ENCODE results near the gene DGLUCY.

DGLUCY gene

GRCh38 chr14:91075553-91075952 lies 38.3 kb upstream of the DGLUCY start:
- Histone ChIP-seq H3K9ac (no peak overlapping the region), H4K20me1 (ENCODE audit: insufficient read depth) (no peaks in the 10 kb centered on the region), H3K4me3 (IDR thresholded peaks at IDR 0.05; ENCODE audit: insufficient read depth, low read depth, low read length) (no peak overlapping the region), H3K79me2 (ENCODE audit: insufficient read depth, low read depth) (no peaks in the 10 kb centered on the region), H2AFZ (ENCODE audit: low read depth) (no peak overlapping the region), H3K4me2 (no peak overlapping the region), H3K36me3 (ENCODE audit: insufficient read depth) (no peaks in the 10 kb centered on the region), H3K27ac (no peak overlapping the region), H3K4me1 (ENCODE audit: low read depth, poor library complexity, severe bottlenecking) (peaks cover 22% of the 10 kb centered on the region), H3K27me3 (ENCODE audit: insufficient read depth, low read depth) (no peaks in the 10 kb centered on the region)
- TF ChIP-seq, protein P1, sequence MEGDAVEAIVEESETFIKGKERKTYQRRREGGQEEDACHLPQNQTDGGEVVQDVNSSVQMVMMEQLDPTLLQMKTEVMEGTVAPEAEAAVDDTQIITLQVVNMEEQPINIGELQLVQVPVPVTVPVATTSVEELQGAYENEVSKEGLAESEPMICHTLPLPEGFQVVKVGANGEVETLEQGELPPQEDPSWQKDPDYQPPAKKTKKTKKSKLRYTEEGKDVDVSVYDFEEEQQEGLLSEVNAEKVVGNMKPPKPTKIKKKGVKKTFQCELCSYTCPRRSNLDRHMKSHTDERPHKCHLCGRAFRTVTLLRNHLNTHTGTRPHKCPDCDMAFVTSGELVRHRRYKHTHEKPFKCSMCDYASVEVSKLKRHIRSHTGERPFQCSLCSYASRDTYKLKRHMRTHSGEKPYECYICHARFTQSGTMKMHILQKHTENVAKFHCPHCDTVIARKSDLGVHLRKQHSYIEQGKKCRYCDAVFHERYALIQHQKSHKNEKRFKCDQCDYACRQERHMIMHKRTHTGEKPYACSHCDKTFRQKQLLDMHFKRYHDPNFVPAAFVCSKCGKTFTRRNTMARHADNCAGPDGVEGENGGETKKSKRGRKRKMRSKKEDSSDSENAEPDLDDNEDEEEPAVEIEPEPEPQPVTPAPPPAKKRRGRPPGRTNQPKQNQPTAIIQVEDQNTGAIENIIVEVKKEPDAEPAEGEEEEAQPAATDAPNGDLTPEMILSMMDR (conservative IDR thresholded peaks at IDR 0.05; ENCODE audit: low read depth, low read length) = no peak

DNA sequence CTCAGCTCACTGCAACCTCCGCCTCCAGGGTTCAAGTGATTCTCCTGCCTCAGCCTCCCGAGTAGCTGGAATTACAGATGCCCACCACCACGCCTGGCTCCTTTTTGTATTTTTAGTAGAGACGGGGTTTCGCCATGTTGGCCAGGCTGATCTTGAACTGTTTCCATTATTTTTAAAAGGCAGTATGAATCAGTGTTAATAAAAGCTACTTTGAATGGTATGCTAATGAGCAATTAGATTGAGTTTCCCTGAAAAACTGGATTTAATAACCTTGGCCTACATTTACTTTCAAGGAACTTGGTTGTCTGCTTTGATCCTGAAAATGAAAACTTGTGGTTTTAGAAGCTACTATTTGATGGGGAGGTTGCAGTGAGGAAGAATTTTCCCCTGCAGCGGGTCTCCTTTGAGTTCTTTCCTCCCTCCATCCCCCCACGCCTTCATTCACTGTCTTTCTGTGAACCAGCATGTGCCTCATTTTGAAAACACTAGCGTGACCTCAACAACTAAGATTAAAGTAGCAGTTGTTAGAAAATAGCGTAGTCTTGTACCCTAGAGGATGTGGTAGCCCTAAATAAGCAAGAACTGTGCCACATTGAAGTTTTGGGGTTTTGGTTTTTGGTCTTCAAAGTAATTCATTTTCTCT lies 35.7 kb upstream of the DGLUCY start:
- peak overlapping the region; percentile 42; the same call in 1 of the 2 replicates for H2AFZ ChIP-seq (ENCODE audit: low read depth)

GRCh38 chr14:91080071-91080470 lies 33.8 kb upstream of the DGLUCY start:
- H3K4me3 ChIP-seq (IDR thresholded peaks at IDR 0.05; ENCODE audit: insufficient read depth, low read depth, low read length) = no peak overlapping the region
- TF ChIP-seq, protein P1 (conservative IDR thresholded peaks at IDR 0.05; ENCODE audit: low read depth, low read length) = no peak
- no peak overlapping the region for H3K27ac ChIP-seq
- H2AFZ ChIP-seq (ENCODE audit: low read depth) = no peak overlapping the region
- H3K36me3 ChIP-seq (ENCODE audit: insufficient read depth) = no peaks in the 10 kb centered on the region
- H3K27me3 ChIP-seq (ENCODE audit: insufficient read depth, low read depth) = no peaks in the 10 kb centered on the region
- H3K4me2 ChIP-seq = no peak overlapping the region
- H3K9ac ChIP-seq = no peak overlapping the region
- H3K79me2 ChIP-seq (ENCODE audit: insufficient read depth, low read depth) = no peaks in the 10 kb centered on the region
- peaks cover 22% of the 10 kb centered on the region for H3K4me1 ChIP-seq (ENCODE audit: low read depth, poor library complexity, severe bottlenecking)
- no peaks in the 10 kb centered on the region for H4K20me1 ChIP-seq (ENCODE audit: insufficient read depth)

More for the DNA sequence above, 35.7 kb upstream of the DGLUCY start:
- Histone ChIP-seq H3K27me3 (ENCODE audit: insufficient read depth, low read depth) (no peaks in the 10 kb centered on the region), H3K4me2 (peak overlapping the region; percentile 72), H3K4me1 (ENCODE audit: low read depth, poor library complexity, severe bottlenecking) (peaks cover 22% of the 10 kb centered on the region), H3K4me3 (IDR thresholded peaks at IDR 0.05; ENCODE audit: insufficient read depth, low read depth, low read length) (no peak overlapping the region), H3K9ac (peak overlapping the region; percentile 11; the same call in 1 of the 2 replicates), H4K20me1 (ENCODE audit: insufficient read depth) (no peaks in the 10 kb centered on the region), H3K79me2 (ENCODE audit: insufficient read depth, low read depth) (no peaks in the 10 kb centered on the region), H3K27ac (peak overlapping the region; percentile 64; the same call in 1 of the 2 replicates), H3K36me3 (ENCODE audit: insufficient read depth) (no peaks in the 10 kb centered on the region)
- TF ChIP-seq, protein P1 (conservative IDR thresholded peaks at IDR 0.05; ENCODE audit: low read depth, low read length) = no peak

DNA sequence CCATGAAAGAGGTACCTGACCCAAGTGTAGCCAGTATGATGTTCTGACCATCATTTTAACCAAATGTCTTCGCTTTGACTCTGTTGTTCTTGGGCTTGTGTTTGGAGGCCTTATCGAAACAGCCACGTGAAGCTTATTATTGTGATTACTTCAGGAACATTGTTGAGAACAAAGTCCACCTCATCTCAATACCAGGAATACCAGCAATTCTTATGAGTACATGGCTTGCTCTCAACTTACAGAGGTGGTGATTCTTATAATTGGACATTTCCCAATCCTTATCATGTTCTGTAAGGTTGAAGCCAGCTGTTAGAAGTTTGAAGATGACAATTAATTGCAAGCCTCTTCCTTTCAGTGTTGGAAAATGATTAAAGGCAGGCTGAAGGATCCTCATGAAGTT lies 31.6 kb upstream of the DGLUCY start:
- Histone ChIP-seq H3K36me3 (ENCODE audit: insufficient read depth) (no peaks in the 10 kb centered on the region), H3K79me2 (ENCODE audit: insufficient read depth, low read depth) (no peaks in the 10 kb centered on the region)

More for the DNA sequence above, 31.6 kb upstream of the DGLUCY start:
- no peak overlapping the region for H3K27ac ChIP-seq
- TF ChIP-seq, protein P1 (conservative IDR thresholded peaks at IDR 0.05; ENCODE audit: low read depth, low read length) = no peak
- H3K27me3 ChIP-seq (ENCODE audit: insufficient read depth, low read depth) = no peaks in the 10 kb centered on the region
- H3K4me2 ChIP-seq = no peak overlapping the region
- H2AFZ ChIP-seq (ENCODE audit: low read depth) = no peak overlapping the region
- peaks cover 22% of the 10 kb centered on the region for H3K4me1 ChIP-seq (ENCODE audit: low read depth, poor library complexity, severe bottlenecking)
- H3K4me3 ChIP-seq (IDR thresholded peaks at IDR 0.05; ENCODE audit: insufficient read depth, low read depth, low read length) = no peak overlapping the region
- H4K20me1 ChIP-seq (ENCODE audit: insufficient read depth) = no peaks in the 10 kb centered on the region
- H3K9ac ChIP-seq = no peak overlapping the region

Data from KMS-11 (cell line).